HG02588 (cell line): ENCODE measurements around the gene DGAT2.

ENCODE experiments used
- ATAC-seq: cut with Tn5 transposase; IDR thresholded peaks from one replicate; pipeline ENCODE4 v1.9.1; 2021; ENCODE audit warnings: mild to moderate bottlenecking, moderate library complexity; ENCODE audit not compliant: unreplicated experiment

DGAT2 gene

DNA sequence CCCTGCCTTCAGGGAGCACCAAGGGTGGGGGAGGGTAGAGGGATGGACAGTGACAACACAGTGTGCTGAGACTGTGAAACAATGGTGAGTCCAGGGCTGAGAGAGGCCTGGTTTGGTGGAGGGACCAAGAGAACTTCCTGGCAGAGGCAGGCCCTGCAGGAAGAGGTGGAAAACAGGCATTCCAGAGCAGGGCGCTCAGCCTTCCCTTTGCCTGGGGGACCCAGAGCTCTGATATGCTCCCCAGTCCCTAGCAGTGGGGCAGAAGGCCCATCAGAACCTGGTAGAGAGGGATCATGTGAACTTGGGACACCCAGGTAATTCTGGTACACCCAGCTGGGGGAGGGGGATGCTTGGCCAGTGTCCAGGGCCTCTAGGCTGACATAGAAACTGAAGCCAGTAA, 29.2 kb downstream of the DGAT2 start:
- ATAC-seq: no peak

DNA sequence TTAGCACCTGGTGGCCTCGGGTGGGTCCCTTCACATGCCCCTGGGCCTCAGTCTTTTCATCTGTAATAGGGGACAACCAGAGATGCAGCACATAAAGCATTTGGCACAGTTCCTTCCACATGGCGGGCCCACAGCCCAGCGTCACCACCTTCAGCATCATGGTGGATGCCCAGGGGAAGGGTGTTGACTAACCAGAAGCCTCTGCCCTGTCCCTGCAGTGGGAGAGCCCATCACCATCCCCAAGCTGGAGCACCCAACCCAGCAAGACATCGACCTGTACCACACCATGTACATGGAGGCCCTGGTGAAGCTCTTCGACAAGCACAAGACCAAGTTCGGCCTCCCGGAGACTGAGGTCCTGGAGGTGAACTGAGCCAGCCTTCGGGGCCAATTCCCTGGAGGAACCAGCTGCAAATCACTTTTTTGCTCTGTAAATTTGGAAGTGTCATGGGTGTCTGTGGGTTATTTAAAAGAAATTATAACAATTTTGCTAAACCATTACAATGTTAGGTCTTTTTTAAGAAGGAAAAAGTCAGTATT, 31.6 kb downstream of the DGAT2 start:
- ATAC-seq: no peak

DNA sequence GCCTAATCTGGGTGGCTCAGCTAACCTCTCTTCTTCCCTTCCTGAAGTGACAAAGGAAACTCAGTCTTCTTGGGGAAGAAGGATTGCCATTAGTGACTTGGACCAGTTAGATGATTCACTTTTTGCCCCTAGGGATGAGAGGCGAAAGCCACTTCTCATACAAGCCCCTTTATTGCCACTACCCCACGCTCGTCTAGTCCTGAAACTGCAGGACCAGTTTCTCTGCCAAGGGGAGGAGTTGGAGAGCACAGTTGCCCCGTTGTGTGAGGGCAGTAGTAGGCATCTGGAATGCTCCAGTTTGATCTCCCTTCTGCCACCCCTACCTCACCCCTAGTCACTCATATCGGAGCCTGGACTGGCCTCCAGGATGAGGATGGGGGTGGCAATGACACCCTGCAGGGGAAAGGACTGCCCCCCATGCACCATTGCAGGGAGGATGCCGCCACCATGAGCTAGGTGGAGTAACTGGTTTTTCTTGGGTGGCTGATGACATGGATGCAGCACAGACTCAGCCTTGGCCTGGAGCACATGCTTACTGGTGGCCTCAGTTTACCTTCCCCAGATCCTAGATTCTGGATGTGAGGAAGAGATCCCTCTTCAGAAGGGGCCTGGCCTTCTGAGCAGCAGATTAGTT, 32.3 kb downstream of the DGAT2 start:
- no peak for ATAC-seq

DNA sequence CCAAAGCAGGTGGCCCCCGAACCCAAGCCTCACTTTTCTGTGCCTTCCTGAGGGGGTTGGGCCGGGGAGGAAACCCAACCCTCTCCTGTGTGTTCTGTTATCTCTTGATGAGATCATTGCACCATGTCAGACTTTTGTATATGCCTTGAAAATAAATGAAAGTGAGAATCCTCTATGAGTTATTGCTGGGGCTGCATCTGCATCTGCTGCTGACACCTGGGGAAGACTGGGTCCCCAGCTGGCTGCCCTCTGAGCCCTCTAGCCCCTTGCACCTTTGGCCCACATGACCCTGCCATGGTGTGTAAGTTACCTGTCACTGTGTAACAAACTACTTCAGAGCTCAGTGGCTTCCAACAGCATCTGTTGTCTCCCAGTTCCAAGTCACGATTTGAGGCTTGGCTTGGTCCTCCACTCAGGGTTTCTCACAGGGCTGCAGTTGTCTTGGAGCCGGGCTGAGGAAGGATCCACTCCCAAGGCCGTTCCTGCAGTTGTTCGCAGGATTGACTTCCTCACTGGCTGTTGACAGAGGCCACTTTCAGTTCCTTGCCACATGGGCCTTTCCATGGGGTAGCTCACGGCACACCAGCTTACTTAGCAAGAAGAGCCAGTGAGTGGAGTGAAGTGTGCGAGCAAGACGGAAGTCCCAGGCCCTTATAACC, 32.9 kb downstream of the DGAT2 start:
- no peak for ATAC-seq

DNA sequence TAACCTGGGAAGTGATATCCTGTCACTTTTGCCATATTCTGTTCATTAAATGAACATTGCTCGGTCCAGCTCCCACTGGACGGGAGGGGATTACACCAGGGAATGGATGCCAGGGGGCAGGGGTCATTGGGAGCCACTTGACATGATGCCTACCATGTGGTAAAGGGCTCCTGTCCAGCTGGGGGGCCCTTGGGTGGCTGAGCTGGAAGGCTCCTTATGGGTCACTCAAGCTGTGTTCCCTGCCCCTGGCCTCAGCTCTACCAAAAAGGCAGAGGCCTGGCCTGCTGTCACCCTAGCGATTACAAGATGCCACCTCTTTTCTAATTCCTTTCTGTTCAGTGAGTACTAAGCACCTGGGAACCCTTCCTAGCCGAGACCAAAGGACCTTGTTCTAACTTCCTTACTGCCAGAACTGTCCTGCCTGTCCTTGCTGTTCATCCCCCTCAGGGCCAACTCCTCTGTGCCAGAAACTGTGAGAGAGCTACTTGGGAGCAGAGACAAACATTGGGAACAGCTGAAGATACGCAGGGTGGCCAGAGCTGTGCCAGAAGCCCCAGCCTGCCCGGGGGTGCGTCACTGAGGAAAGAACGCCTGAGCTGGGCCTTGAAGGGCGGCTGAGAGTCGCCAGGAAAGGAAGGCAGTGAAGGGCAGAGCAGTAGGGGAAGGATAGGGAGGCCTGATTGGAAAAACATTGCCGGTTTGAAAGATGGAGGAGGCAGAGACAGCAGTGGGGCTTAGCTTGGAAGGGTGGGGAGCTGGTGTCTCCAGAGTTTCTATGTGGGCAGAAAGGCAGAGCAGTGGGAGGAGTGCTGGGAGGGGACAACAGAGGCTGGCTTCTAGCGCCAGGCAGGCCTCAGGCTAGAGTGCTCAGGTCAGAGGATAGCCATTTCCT, 33.7 kb downstream of the DGAT2 start:
- no peak for ATAC-seq

DNA sequence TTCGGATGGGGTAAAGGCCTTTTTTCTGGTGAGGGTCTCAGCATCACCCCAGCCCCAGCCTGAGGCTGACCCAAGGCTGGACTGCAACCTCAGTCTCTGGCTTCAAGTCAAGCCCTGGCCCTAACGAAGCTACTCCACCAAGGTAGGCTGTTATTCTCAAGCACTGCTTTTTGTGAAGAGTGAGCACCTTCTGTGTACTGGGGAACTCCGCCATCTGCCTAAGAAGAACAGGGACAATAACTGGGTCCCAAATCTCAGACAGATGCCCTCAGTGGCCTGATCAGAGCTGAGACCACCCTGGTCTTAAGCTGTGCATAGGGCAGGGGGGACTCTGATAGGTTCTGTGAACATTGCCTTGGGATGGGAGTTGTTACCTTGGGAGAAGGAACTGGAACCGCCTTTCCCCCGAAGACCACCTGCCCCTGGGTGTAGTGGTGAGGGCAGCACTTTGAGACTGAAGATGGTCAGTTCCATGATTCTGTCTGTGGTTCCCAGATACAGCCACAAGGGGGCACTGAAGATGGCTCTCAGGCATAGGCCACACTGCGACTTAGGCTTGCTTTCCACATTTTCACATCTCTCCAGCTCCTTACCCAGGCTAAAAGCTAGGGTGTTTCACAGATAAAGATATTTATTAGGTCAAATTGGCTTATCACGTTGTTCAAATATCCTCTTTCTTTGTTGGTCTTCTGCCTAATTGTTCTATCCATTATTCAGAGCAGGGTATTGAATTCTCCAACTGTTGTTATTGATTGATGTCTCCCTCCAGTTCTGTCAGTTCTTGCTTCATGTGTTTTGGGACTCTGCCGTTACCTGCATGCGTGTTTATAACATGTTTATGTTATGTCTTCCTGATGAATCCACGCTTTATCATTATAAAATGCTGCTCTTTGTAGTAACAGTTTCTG, 34.6 kb downstream of the DGAT2 start:
- no peak for ATAC-seq

DNA sequence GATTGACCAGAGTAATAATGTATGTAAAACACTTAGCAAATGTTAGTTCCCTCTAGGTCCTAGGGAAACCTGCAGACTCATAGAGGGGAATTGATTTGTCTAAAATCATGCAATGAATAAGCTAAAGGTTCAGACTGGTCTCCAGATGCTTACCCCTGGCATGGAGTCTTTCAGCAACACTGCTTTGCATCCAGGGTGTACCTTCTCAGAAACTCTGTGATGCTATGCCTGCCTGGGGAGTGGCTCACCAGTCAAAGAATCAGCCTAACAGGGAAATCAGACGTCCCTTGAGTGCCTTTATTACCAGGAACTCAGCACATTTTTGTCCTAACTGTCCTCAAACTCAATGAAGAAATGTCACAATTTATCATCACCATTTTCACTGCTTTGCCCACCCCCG, 40.5 kb downstream of the DGAT2 start:
- no peak for ATAC-seq

DNA sequence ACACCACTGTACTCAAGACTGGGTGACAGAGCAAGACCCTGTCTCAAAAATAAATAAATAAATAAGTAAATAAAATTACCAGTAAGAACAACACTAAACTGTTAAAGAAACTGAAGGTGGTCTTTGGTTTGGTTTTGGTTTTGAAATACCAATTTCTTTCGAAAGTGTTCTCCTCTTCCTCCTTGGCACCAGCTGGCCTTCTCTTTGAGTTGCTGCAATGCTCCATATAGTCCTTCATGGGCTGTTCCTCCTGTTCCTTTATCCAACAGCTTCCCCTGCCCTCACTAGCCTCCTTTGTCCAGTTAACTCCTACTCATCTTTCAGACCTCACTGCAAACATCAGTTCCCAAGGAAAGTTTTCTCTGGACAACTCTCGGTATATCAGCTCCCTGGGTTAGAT, 41.4 kb downstream of the DGAT2 start:
- ATAC-seq: no peak

DNA sequence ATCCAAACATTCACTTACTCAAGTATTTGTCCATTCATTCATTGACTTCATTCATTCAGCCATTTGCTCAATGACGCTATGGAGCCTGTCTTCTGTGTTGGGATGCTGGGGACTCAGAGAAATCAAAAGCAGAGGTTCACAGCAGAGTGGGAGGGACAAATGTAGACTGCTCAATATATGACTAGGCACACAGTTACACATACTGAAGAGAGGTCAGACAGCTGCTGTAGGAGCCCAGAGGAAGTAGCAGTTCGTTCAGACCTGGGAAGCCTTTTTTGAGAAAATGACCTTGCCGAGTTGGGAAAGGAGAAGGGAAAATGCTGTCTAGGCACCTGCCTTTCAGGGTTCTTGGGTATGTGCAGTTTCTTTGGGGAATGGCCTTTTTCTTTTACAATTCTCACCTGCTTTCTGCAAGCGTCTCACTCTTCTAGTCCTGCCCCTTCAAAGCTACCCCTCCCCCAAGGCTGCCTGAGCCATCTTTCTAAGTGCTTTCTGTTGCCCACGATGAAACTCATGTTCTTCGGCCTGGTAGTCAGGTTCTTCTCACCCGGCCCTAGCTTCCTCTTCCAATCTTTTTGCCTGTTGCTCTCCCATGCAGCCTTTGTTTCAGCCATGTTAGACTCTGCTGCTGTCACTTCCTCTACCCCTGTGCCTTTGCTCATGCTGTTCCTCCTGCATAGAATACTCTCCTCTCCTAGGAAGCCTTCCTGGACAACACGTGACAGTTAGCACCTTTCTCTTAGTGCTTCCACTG, 42.2 kb downstream of the DGAT2 start:
- ATAC-seq: no peak

DNA sequence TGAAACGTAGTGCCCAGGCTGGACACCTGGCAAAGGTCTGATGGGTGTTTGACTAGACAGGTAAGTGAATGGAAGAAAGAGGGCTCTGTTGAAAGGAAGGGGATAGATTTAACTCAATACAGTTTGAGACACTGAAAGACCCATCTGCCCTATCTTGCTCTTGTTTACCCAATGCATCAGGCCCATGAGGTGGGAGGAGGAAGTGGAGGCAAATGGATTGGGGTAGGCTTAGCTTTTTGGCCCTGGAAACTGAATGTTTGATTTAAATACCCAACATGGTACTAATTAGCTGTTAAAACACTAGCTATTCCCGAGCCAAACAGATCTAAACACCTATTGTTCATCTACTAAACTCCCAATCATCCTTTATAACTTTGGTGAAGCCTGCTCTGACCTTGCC, 42.9 kb downstream of the DGAT2 start:
- ATAC-seq: no peak

DNA sequence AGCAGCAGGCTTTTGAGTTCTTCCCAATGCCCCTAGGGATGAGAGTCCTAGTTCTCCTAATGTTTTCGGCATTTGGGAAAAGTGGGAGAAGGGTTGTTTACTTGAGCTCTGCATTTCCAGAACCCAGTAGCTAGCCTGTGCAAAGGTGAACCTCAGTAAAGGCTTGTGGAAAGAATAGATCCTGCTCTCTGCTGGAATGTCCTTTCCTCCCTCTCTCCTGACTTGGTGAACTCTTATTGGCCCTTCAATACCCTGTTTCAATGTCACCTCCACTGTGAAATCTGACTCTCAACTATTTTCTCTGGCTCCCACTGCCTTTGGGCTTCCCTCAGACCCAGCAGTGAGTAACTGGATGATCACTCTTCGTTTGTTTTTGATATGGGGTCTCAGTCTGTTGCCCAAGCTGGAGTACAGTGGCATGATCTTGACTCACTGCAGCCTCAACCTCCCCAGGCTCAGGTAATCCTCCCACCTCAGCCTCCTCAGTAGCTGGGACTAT, 44.0 kb downstream of the DGAT2 start:
- ATAC-seq: no peak

DNA sequence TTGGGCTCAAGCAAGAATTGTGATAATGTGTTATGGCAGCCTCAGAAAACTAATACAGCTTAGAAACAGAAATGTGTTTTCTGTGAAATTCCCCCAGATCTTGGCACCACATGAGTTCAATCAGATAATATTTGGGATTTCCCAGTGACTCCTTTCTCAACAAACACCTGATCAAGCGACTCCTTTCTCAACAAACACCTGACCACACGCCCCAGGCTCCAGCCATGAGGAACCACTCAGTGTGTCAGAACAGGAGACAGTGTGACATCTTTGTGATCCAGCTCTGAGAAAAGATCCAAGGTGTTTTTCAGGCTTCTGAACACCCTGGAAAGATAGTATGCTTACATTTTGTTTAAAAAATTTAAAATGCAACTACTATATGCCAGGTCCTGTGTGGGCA, 44.5 kb downstream of the DGAT2 start:
- no peak for ATAC-seq

DNA sequence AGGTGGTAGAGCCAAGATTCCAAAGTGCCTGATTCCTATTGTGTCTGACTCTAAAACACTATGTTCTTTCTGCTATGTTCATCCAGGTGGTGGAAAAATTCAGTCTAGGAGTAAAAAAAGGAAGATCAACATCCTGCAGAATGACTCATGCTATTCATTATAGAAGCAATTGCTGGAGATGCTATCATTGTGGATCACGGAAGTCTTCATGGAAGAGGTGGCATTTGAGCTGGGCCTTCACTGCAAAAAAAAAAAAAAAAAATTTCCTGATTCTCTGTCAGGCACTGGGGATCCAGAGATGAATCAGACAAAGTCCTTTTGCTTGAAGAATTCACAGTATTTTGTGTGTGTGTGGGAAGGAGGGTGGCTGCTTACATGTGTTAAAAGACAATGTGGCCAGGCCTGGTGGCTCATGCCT, 45.1 kb downstream of the DGAT2 start:
- ATAC-seq: no peak

DNA sequence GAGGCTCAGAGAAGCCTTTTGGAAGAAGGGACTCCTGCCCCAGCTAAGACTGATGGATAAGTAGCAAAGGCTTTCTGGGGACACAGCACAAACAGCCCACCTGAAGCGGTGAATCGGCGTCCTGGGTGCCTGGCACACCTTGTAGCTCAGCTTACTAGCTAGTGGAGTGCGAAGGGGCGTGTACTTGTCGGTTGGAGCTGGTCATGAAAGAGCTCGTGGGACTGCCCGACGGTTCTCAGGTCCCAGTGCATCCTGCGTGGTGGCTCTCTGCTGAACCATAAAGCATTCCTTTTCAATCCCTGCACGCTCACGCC, 45.7 kb downstream of the DGAT2 start:
- ATAC-seq: peak; percentile 21

DNA sequence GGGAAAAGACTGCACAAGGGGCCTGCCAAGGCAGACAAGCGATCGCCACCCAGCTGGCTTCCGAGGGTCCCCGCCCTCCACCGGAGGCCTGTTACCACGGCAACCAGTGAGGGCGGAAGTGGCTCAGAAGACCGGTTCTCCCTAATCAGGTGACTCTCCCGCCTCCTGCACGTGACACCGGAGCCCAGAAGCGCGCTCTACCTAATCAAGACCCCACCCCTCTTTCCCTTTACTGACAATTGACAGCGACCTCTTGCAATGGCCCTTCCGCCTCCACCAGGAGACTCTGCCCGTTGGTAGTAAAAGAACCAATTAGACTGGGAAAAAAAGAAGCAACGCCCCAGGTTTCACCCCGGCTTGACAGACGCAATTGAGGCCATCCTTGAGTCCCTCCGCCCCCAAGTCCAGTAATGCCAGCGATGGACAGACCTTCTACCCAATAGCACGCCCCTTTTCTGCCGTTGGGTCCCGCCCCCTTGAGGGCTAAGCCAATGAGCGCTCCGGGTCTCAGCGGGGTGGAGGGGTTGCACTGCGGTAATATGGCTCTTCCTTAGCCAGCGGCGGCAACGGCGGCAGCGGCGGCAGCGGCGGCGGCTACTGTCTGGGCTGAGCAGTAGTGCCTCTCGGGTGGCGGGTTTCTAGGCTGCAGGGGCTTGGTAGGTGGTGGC, 46.2 kb downstream of the DGAT2 start, which contains the start of gene UVRAG:
TSS of gene UVRAG (plus strand) at position 534 of the 668 bp plus-strand sequence. CDS start 198 bp downstream, outside the sequence.
- ATAC-seq: peak; percentile 74

DNA sequence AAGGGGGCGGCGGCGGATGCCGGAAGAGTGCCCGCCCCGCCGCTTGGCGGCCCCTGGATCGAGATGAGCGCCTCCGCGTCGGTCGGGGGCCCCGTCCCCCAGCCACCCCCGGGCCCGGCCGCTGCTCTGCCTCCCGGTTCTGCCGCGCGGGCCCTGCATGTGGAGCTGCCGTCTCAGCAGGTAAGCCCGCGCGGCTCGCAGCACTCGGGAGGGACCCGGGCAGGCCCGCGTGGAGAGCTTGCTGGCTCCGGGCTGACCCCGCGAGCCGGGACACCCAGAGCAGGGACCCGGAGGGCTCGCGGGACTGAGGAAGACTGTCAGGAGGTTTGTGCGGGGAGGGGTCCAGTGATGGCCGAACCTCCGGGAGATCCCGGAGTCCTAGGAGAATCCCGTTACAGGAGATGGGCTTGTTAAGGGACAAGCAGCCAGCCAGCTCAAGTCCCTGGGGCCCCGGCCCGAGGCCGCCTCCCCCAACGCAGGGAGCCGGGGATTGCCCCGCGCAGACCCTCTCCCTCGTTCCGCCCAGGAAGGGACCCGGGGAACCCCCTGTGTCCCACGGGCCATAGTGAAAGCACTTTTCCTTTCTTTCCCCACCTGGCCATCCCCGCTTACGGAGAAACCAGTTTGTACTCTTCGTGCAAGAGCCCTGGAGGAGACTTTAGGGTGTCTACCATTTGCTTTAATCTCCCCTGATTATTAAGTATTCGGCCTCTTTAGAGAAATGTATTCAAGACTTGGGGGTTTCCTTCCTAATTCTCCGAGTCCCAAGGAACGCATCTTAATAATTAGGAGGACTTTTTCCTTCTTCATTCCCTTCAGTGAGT, 47.0 kb downstream of the DGAT2 start:
- peak; percentile 22 for ATAC-seq

DNA sequence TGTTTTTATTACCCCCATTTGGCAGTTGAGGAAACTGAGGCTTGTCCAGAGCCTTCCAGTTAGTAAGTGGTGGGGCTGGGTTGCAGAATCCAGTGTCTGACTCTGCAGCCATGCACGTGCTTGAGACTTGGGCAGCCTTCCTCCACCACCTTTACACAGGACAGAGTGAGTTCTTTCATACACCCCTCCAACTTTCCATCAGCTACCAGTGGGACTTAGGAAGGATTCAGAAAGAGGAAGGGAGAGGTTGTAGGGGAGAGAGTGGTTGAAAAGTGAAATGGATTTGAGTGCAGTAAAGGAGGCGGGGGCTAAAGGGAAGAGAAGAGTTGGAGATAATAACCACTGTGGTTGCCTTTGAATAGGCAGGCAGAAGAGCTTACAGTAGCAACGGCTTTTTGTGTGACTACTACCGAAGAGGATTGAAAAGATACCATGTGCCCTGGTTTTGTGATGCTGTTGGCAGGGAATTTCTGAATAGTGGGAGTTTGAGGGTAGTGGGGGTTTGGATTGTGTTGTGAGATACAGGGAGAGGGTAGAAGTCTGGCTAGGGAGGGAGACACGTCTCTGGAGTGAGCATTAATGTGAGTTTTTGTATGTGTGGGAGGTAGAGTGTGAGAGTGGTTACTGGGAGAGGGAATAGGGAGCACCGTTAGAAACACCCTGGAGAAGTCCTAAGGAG, 48.1 kb downstream of the DGAT2 start:
- no peak for ATAC-seq

DNA sequence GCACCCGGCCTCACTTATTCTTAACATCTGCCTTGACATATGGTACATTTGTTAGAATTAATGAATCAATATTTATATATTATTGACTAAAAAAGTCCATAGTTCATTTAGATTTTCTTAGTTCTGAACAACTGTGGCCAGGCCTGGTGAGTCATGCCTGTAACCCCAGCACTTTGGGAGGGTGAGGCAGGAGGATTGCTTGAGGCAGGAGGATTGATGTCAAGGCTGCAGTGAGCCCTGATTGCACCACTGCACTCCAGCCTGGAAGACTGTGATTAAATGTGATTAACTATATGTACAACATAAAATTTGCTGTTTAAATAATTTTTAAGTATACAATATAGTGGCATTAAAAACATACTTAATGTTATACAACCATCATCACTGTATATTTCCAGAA, 52.1 kb downstream of the DGAT2 start:
- no peak for ATAC-seq
